IMR-90 (cell line): Measurements from ENCODE around the gene EPS8. TPM values are rescaled to one million over a fixed set of nuclear protein-coding genes. Genes with fewer than 3 reads are reported as not detected.
A peak's percentile ranks its signal among the peaks of the same experiment; 100 is the strongest.

Experiments used
- ATAC-seq: fragments of 200-7000 bp; cut with Tn5 transposase; 2 replicates; pipeline ENCODE4 v1.9.1; 2020; ENCODE audit warnings: low read depth, mild to moderate bottlenecking, moderate library complexity
- BruUV-seq: library from RNA; stranded (reverse); fragments of 400-500 nt; replicated peaks from 2 replicates; lab custom pipeline; 2021; lab: Mats Ljungman, UMichigan
- CTCF ChIA-PET: fragments of 300-600 bp; formaldehyde crosslinking; extraction: SDS; loops from one replicate; lab custom pipeline; 2021; ENCODE audit warnings: antibody characterized with exemption; lab: Yijun Ruan, JAX
- POLR2A ChIA-PET: fragments of 300-600 bp; sonication (Branson Sonifier 250); formaldehyde crosslinking; loops from one replicate; lab custom pipeline; 2022; ENCODE audit warnings: antibody characterized with exemption; ENCODE audit not compliant: unreplicated experiment; lab: Charles Lee
- DNase-seq: peaks from one replicate; pipeline ENCODE4 v3.0.0; 2013
- H2AFZ ChIP-seq: replicated peaks from 2 replicates; pipeline ENCODE3; 2013; ENCODE audit warnings: low read length, mild to moderate bottlenecking; ENCODE audit not compliant: poor library complexity
- H2AK5ac ChIP-seq: 2 replicates; pipeline ENCODE4 v1.6.1; 2013; ENCODE audit warnings: low read depth, low read length, inconsistent platforms
- H2AK9ac ChIP-seq: replicated peaks from 2 replicates; pipeline ENCODE3; 2013; ENCODE audit warnings: mild to moderate bottlenecking, low read depth, low read length, moderate library complexity; ENCODE audit not compliant: poor library complexity
- H2BK120ac ChIP-seq: 2 replicates; pipeline ENCODE4 v1.6.1; 2013; ENCODE audit warnings: low read depth, low read length, inconsistent platforms
- H2BK15ac ChIP-seq: 3 replicates; pipeline ENCODE4 v1.6.1; 2013; ENCODE audit warnings: low read depth, low read length, inconsistent platforms
- H2BK20ac ChIP-seq: 2 replicates; pipeline ENCODE4 v1.6.1; 2013; ENCODE audit warnings: low read depth, mild to moderate bottlenecking, inconsistent platforms, low read length, moderate library complexity
- H2BK5ac ChIP-seq: 2 replicates; pipeline ENCODE4 v1.6.1; 2013; ENCODE audit warnings: mild to moderate bottlenecking, low read depth, low read length, inconsistent platforms; ENCODE audit not compliant: poor library complexity, severe bottlenecking
- H3K14ac ChIP-seq: replicated peaks from 2 replicates; pipeline ENCODE4 v1.6.1; 2013; ENCODE audit warnings: low read depth, low read length, inconsistent platforms
- H3K18ac ChIP-seq: 2 replicates; pipeline ENCODE4 v1.6.1; 2013; ENCODE audit warnings: low read depth, low read length, control low read depth
- H3K23ac ChIP-seq: 2 replicates; pipeline ENCODE4 v1.6.1; 2013; ENCODE audit warnings: low read depth, low read length, inconsistent platforms
- H3K27ac ChIP-seq: 2 replicates; pipeline ENCODE4 v1.5.1; 2013; ENCODE audit warnings: mild to moderate bottlenecking, control low read depth, low read length; ENCODE audit not compliant: insufficient read depth
- H3K27me3 ChIP-seq: 2 replicates; pipeline ENCODE4 v1.6.1; 2013; ENCODE audit warnings: low read length; ENCODE audit not compliant: control insufficient read depth, insufficient read depth
- H3K36me3 ChIP-seq: 2 replicates; pipeline ENCODE4 v1.6.1; 2013; ENCODE audit warnings: low read length, mixed read lengths; ENCODE audit not compliant: control insufficient read depth, insufficient read depth
- H3K4ac ChIP-seq: 2 replicates; pipeline ENCODE4 v1.6.1; 2013; ENCODE audit warnings: low read depth, low read length, inconsistent platforms
- H3K4me1 ChIP-seq: 2 replicates; pipeline ENCODE4 v1.6.1; 2013; ENCODE audit warnings: low read length, mixed read lengths; ENCODE audit not compliant: control insufficient read depth, insufficient read depth
- H3K4me2 ChIP-seq: 2 replicates; pipeline ENCODE4 v1.6.1; 2013; ENCODE audit warnings: low read depth, mild to moderate bottlenecking, control low read depth, low read length, moderate library complexity
- H3K4me3 ChIP-seq: 2 replicates; pipeline ENCODE4 v1.5.1; 2013; ENCODE audit warnings: low read depth, mild to moderate bottlenecking, control low read depth, low read length, moderate library complexity; ENCODE audit not compliant: insufficient read depth
- H3K56ac ChIP-seq: 2 replicates; pipeline ENCODE4 v1.6.1; 2013; ENCODE audit warnings: low read length, inconsistent platforms; ENCODE audit not compliant: insufficient read depth; ENCODE audit errors: extremely low read depth
- H3K79me1 ChIP-seq, 2 experiments: 2 replicates each; pipeline ENCODE4 v1.6.1; 2013; ENCODE audit warnings: low read length in 2 of 2, inconsistent platforms in 1 of 2, low read depth in 1 of 2
- H3K9ac ChIP-seq: 2 replicates; pipeline ENCODE4 v1.6.1; 2013; ENCODE audit warnings: low read depth, low read length, control low read depth
- H3K9me1 ChIP-seq: 2 replicates; pipeline ENCODE4 v1.6.1; 2013; ENCODE audit warnings: low read length, inconsistent platforms; ENCODE audit not compliant: insufficient read depth
- H3K9me3 ChIP-seq: 2 replicates; pipeline ENCODE4 v1.6.1; 2013; ENCODE audit warnings: low read length; ENCODE audit not compliant: control insufficient read depth, insufficient read depth
- H4K20me1 ChIP-seq: 2 replicates; pipeline ENCODE4 v1.6.1; 2013; ENCODE audit warnings: low read length, inconsistent platforms; ENCODE audit not compliant: insufficient read depth
- H4K5ac ChIP-seq: 2 replicates; pipeline ENCODE4 v1.6.1; 2013; ENCODE audit warnings: mild to moderate bottlenecking, low read depth, low read length, control low read depth
- H4K8ac ChIP-seq, 2 experiments: 2 replicates each; pipeline ENCODE4 v1.6.1; 2013; ENCODE audit warnings: low read depth in 2 of 2, low read length in 2 of 2, control low read depth in 1 of 2, inconsistent platforms in 1 of 2
- H4K91ac ChIP-seq: 2 replicates; pipeline ENCODE4 v1.6.1; 2013; ENCODE audit warnings: low read depth, low read length, inconsistent platforms; ENCODE audit not compliant: insufficient read depth
- BHLHE40 ChIP-seq: fragments of 150-350 bp; IDR thresholded peaks from 2 replicates; pipeline ENCODE4 v1.6.1; 2016; ENCODE audit warnings: mild to moderate bottlenecking, low read depth, low read length
- CEBPB ChIP-seq: IDR thresholded peaks from 2 replicates; pipeline ENCODE4 v1.6.1; 2012; ENCODE audit warnings: low read depth, low read length, improper control_type of control experiment
- SMC3 ChIP-seq: fragments of 150-350 bp; IDR thresholded peaks from 2 replicates; pipeline ENCODE4 v1.6.1; 2016; ENCODE audit warnings: low read depth, mild to moderate bottlenecking, antibody characterized with exemption, low read length, moderate library complexity
- WGBS, 2 experiments: methylation state at CpG; one replicate each; pipeline versions ENCODE4 v1.1.5 to v1.1.7; 2013; ENCODE audit warnings: missing lambda C conversion rate in 2 of 2; ENCODE audit not compliant: insufficient read length in 1 of 2; ENCODE audit errors: extremely low coverage in 2 of 2; 5-methylcytosine and 5-hydroxymethylcytosine counted together
- dilution Hi-C: fragments of 300-500 bp; cut with HindIII; formaldehyde crosslinking; loops from one replicate; pipeline ENCODE4 v1.14.3; 2018; ENCODE audit warnings: low sequenced_read_pairs; ENCODE audit not compliant: unreplicated experiment
- in situ Hi-C: fragments of 300-500 bp; cut with MboI; formaldehyde crosslinking; loops from 3 replicates; pipeline ENCODE4 v1.14.3; 2019; ENCODE audit warnings: low sequenced_read_pairs, inconsistent platforms, mixed read lengths
- intact Hi-C: fragments of 100-400 bp; cut with micrococcal nuclease; formaldehyde crosslinking; loops from 2 replicates; pipeline ENCODE4 v1.10.0; 2022
- polyA plus RNA-seq, 3 experiments: library from polyadenylated mRNA; depleted of rRNA; stranded (reverse); fragments of >200 nt; gene quantifications; 2 replicates each; pipeline ENCODE4 v1.2.3, GENCODE V29; 2012; ENCODE audit warnings: low replicate concordance in 1 of 3
- total RNA-seq: library from RNA; depleted of rRNA; stranded (reverse); fragments of >200 nt; gene quantifications from 2 replicates; pipeline ENCODE4 v1.2.3, GENCODE V29; 2012
- TF ChIP-seq, protein P1 (sequence below): fragments of 150-350 bp; IDR thresholded peaks from 2 replicates; pipeline ENCODE4 v1.6.1; 2016; ENCODE audit warnings: low read depth, mild to moderate bottlenecking, low read length, moderate library complexity, borderline replicate concordance
- TF ChIP-seq, protein P2 (sequence below): fragments of 150-350 bp; IDR thresholded peaks from 2 replicates; pipeline ENCODE4 v1.6.1; 2017; ENCODE audit warnings: mild to moderate bottlenecking, antibody characterized with exemption, low read length, low read depth

The EPS8 gene
- total and polyA plus RNA-seq, 2 of the 4 experiments (the other 2 are of a cell fraction): 45.1 to 104 TPM

DNA sequence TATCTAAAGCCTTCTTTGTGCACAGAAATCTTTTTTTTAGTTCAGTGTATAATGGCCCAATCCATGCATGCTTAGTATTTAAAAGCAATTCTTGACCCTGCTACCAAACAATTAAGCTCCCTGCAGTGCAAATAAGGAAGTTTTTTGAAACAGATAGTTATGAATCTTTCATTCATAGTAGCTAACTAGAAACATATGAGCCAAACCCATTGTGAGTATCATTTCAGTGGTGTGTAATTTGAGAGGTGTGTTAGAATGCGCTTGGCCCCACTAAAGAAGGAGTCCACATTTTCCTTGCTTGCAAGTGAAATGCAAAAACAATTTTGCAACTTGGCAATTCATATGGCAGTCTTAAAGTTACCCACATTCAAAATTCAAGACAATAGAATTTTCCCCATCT lies 14.4 kb downstream of the EPS8 start:
- TF ChIP-seq CEBPB: no peak
- TF ChIP-seq SMC3: no peak
- TF ChIP-seq, protein P1, sequence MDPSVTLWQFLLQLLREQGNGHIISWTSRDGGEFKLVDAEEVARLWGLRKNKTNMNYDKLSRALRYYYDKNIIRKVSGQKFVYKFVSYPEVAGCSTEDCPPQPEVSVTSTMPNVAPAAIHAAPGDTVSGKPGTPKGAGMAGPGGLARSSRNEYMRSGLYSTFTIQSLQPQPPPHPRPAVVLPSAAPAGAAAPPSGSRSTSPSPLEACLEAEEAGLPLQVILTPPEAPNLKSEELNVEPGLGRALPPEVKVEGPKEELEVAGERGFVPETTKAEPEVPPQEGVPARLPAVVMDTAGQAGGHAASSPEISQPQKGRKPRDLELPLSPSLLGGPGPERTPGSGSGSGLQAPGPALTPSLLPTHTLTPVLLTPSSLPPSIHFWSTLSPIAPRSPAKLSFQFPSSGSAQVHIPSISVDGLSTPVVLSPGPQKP: no peak
- TF ChIP-seq, protein P2, sequence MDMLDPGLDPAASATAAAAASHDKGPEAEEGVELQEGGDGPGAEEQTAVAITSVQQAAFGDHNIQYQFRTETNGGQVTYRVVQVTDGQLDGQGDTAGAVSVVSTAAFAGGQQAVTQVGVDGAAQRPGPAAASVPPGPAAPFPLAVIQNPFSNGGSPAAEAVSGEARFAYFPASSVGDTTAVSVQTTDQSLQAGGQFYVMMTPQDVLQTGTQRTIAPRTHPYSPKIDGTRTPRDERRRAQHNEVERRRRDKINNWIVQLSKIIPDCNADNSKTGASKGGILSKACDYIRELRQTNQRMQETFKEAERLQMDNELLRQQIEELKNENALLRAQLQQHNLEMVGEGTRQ: no peak
- no peak for TF ChIP-seq BHLHE40
- intact Hi-C loops: loop anchor here (5.0 kb wide), 1 partner anchor 82 kb away; no protein-coding TSS in a partner anchor

More for the DNA sequence above, 14.4 kb downstream of the EPS8 start:
- Histone ChIP-seq H3K27ac (no peak overlapping the region), H3K4ac (no peak overlapping the region), H2AFZ (no peak overlapping the region), H3K14ac (0 out of 2 replicates have a peak overlapping the region, but pooled peaks have one; percentile 14), H3K4me3 (no peak overlapping the region), H4K5ac (no peak overlapping the region), H3K4me1 (peaks cover 6% of the 10 kb centered on the region), H3K9me3 (no peaks in the 10 kb centered on the region), H3K9me1 (0 out of 2 replicates have a peak, but pooled peaks cover 2% of the 10 kb centered on the region), H2BK120ac (no peak overlapping the region), H4K91ac (no peak overlapping the region), H4K20me1 (peaks cover 3% of the 10 kb centered on the region; the same call in 1 of the 2 replicates), H3K79me1 (peaks cover 19 to 60% of the 10 kb centered on the region in 2 experiments; a peak in 3 of 4 replicates), H3K27me3 (no peaks in the 10 kb centered on the region), H3K36me3 (no peaks in the 10 kb centered on the region), H3K18ac (no peak overlapping the region), H2AK9ac (no peak overlapping the region), H4K8ac (no peak overlapping the region), H2BK20ac (no peak overlapping the region), H3K23ac (no peak overlapping the region), H3K4me2 (no peak overlapping the region), H2AK5ac (no peak overlapping the region), H3K56ac (no peak overlapping the region), H2BK15ac (no peak overlapping the region), H2BK5ac (no peak overlapping the region), H3K9ac (no peak overlapping the region)
- dilution Hi-C loops (no loop called here), in situ Hi-C loops (no loop called here)
- peak; percentile 51 for DNase-seq
- POLR2A ChIA-PET: no interaction called here
- WGBS, 2 experiments: no CpG with 5 or more reads among the region's 1 CpG
- no TSS peak for BruUV-seq
- CTCF ChIA-PET: interaction anchor here (0.6 to 1.3 kb wide), 3 partner anchors 10 to 82 kb away, joined by 3 read pairs; no protein-coding TSS in a partner anchor
- ATAC-seq: no peak
